Activated naive CD4-positive, alpha-beta T cell treated with anti-CD3 and anti-CD28 coated beads, Interleukin-2, amount 50 U/mL, for 72 hours (primary cell): Measurements from ENCODE around the gene CACNA1A. TPM values are rescaled to one million over a fixed set of nuclear protein-coding genes. Genes with fewer than 3 reads are reported as not detected.
"Not testable (repeated sequence)": the region's sequence is repeated elsewhere in the genome, so short reads cannot be mapped to it uniquely, and the experiment has no call there.

Source experiments
- ATAC-seq, 2 donors: fragments of 150-1000 bp; cut with Tn5 transposase; 2 replicates each; pipeline ENCODE4 v1.10.0; 2021; ENCODE audit warnings: mild to moderate bottlenecking in 2 of 2, moderate library complexity in 2 of 2
- DNase-seq, 2 donors: peaks; one replicate each; pipeline ENCODE4 v3.0.0; 2021 to 2022; ENCODE audit warnings: low spot score in 2 of 2
- H3K27ac Mint-ChIP-seq, 2 donors: one replicate each; pipeline ENCODE4 v1.8.0; 2022; ENCODE audit warnings: mild to moderate bottlenecking in 2 of 2, mixed read lengths in 2 of 2
- H3K36me3 Mint-ChIP-seq, 2 donors: one replicate each; pipeline ENCODE4 v1.8.0; 2022; ENCODE audit warnings: mixed read lengths in 2 of 2
- H3K9me3 Mint-ChIP-seq, 2 donors: one replicate each; pipeline ENCODE4 v1.8.0; 2022; ENCODE audit warnings: mixed read lengths in 2 of 2
- total RNA-seq, 2 donors: library from RNA; stranded (reverse); gene quantifications; one replicate each; pipeline ENCODE4 v1.2.3, GENCODE V29; 2022

The CACNA1A gene
- total RNA-seq: under 1 TPM; 0.43 to 0.70 TPM

- DNase-seq (no peak), ATAC-seq (no peak)
- H3K27ac Mint-ChIP-seq: no peak within 1 kb of the TSS
- H3K36me3 Mint-ChIP-seq: peaks cover 0 to 6% of the 10 kb centered on the region in 2 donors
- no peaks in the 10 kb centered on the region for H3K9me3 Mint-ChIP-seq
Measured at GRCh38 chr19:13506471-13506820, at the start of gene CACNA1A. Gene CACNA1A (minus strand): TSS chr19:13506479. CDS start chr19:13506224, 255 bp downstream.

GRCh38 chr19:13554506-13555240 lies 48.4 kb upstream of the CACNA1A start:
- Mint-ChIP-seq H3K36me3 (no peaks in the 10 kb centered on the region), H3K27ac (peak overlapping the region in 1 of 2 donors; percentile 69), H3K9me3 (no peaks in the 10 kb centered on the region)
- ATAC-seq (no peak), DNase-seq (no peak)

- H3K36me3 Mint-ChIP-seq: no peaks in the 10 kb centered on the region
- DNase-seq (no peak), ATAC-seq (no peak)
- no peak overlapping the region for H3K27ac Mint-ChIP-seq
- H3K9me3 Mint-ChIP-seq: no peaks in the 10 kb centered on the region
Measured at GRCh38 chr19:13553880-13554400, 47.7 kb upstream of the CACNA1A start.

DNA sequence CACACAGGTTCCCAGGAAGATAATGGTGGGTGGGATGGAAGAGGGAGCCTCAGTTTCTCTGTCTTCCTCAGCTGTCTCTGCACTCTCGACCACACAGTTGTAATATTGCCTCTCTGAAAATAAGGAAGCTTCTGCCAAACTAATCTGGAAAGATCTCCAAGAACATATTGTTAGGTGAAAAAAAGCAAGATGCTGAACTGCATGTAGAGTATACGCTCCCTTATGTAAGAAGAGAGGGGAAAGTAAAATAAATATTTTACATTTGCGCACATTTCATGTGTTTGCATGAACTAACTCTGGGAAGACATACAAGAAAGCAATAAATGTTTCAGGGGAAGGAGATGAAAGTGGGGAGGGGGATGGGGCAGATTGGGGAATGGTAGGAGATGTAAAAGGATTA lies 41.9 kb upstream of the CACNA1A start:
- ATAC-seq (no peak), DNase-seq (no peak)
- Mint-ChIP-seq H3K36me3 (no peaks in the 10 kb centered on the region), H3K9me3 (peaks cover 0 to 4% of the 10 kb centered on the region in 2 donors), H3K27ac (no peak overlapping the region)

DNA sequence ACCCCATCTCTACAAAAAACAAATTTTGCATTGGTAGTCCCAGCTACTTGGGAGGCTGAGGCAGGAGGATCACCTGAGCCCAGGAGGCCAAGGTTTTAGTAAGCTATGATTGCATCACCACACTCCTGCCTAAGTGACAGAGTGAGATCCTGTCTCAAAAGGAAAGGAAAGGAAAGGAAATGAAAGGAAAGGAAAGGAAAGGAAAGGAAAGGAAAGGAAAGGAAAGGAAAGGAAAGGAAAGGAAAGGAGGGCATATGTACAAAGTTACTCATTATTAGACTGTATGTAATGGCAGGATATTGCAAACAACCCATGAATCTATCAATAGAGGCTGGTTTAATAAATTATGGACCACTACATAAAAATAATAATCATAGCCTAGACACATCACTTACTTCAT lies 40.8 kb upstream of the CACNA1A start:
- H3K9me3 Mint-ChIP-seq: peaks cover 0 to 4% of the 10 kb centered on the region in 2 donors
- H3K27ac Mint-ChIP-seq: no peak overlapping the region
- no peak for DNase-seq
- H3K36me3 Mint-ChIP-seq: no peaks in the 10 kb centered on the region
- no peak for ATAC-seq

GRCh38 chr19:13544423-13544822 lies 38.1 kb upstream of the CACNA1A start:
- peaks cover 0 to 4% of the 10 kb centered on the region in 2 donors for H3K9me3 Mint-ChIP-seq
- no peak overlapping the region for H3K27ac Mint-ChIP-seq
- DNase-seq: no peak
- H3K36me3 Mint-ChIP-seq: no peaks in the 10 kb centered on the region
- no peak for ATAC-seq

- Mint-ChIP-seq H3K9me3 (peaks cover 0 to 9% of the 10 kb centered on the region in 2 donors), H3K36me3 (no peaks in the 10 kb centered on the region), H3K27ac (no peak overlapping the region)
- no peak for DNase-seq
- no peak for ATAC-seq
Measured at GRCh38 chr19:13541554-13541953, 35.3 kb upstream of the CACNA1A start.

GRCh38 chr19:13539332-13539731 lies 33.1 kb upstream of the CACNA1A start:
- Mint-ChIP-seq H3K27ac (no peak overlapping the region), H3K36me3 (no peaks in the 10 kb centered on the region), H3K9me3 (peaks cover 0 to 9% of the 10 kb centered on the region in 2 donors)
- DNase-seq: no peak
- ATAC-seq: no peak

GRCh38 chr19:13538601-13539253 lies 32.4 kb upstream of the CACNA1A start:
- DNase-seq (no peak), ATAC-seq (no peak)
- Mint-ChIP-seq H3K27ac (no peak overlapping the region), H3K36me3 (no peaks in the 10 kb centered on the region), H3K9me3 (peaks cover 0 to 7% of the 10 kb centered on the region in 2 donors)

DNA sequence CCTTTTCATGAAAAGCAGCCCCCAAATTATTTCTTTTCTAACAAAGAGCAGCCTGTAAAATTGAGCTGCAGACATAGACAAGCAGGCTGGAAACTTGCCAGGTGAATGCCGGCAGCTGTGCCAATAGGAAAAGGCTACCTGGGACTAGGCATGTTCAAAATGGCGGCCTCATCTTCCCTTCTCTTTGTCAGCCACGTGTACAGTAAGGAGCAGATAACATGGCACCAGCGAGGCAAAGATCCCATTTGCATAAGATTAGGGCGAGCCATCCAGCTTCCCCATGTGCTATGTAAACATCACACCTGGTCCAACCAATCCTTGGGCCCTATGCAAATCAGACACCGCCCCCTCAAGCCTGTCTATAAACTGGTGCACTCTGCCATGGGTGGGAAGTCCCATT lies 31.2 kb upstream of the CACNA1A start:
- Mint-ChIP-seq H3K9me3 (peaks cover 0 to 4% of the 10 kb centered on the region in 2 donors), H3K36me3 (no peaks in the 10 kb centered on the region), H3K27ac (no peak overlapping the region)
- DNase-seq: no peak
- ATAC-seq: no peak

- DNase-seq (no peak), ATAC-seq (no peak)
- no peaks in the 10 kb centered on the region for H3K36me3 Mint-ChIP-seq
- peaks cover 0 to 6% of the 10 kb centered on the region in 2 donors for H3K9me3 Mint-ChIP-seq
- no peak overlapping the region for H3K27ac Mint-ChIP-seq
Measured at GRCh38 chr19:13530720-13531119, 24.4 kb upstream of the CACNA1A start.

DNA sequence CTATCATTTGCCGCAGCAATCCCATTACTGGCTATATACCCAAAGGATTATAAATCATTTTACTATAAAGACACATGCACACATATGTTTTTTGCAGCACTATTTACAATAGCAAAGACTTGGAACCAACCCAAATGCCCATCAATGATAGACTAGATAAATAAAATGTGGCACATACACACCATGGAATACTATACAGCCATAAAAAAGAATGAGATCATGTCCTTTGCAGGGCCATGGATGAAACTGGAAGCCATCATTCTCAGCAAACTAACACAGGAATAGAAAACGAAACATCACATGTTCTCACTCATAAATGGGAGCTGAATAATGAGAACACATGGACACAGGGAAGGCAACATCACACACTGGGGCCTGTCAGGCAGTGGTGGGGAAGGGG lies 23.4 kb upstream of the CACNA1A start:
- not testable (repeated sequence) for H3K36me3 Mint-ChIP-seq, H3K9me3 Mint-ChIP-seq, DNase-seq, ATAC-seq, H3K27ac Mint-ChIP-seq

- ATAC-seq: no peak
- DNase-seq: peak in 1 of 2 donors; percentile 18
- Mint-ChIP-seq H3K36me3 (peaks cover 0 to 6% of the 10 kb centered on the region in 2 donors), H3K9me3 (peaks cover 4 to 13% of the 10 kb centered on the region in 2 donors), H3K27ac (no peak overlapping the region)
Measured at GRCh38 chr19:13526552-13526951, 20.3 kb upstream of the CACNA1A start.

DNA sequence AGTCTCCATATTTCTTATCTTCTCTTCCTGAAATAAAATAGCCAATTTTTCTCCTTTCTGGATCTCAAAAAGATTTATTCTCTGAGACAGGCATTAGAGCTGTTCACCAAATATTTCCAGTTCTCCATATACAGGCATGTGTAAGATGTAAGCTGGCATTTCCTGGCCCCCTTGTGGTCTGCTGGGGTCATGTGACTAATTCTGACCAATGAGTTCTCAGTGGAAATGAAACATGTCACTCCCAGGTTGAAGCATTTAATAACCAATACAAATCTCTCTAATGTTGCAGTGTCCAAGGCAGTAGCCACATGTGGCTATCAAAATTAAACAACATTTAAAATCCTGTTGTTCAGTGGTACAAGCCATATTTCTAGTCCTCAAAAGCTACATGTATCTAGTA lies 14.8 kb upstream of the CACNA1A start:
- Mint-ChIP-seq H3K9me3 (peaks cover 26% of the 10 kb centered on the region in 2 donors), H3K36me3 (peaks cover 0 to 18% of the 10 kb centered on the region in 2 donors), H3K27ac (no peak overlapping the region)
- no peak for ATAC-seq
- DNase-seq: no peak

- ATAC-seq (no peak), DNase-seq (no peak)
- no peak overlapping the region for H3K27ac Mint-ChIP-seq
- no peaks in the 10 kb centered on the region for H3K9me3 Mint-ChIP-seq
- peaks cover 0 to 6% of the 10 kb centered on the region in 2 donors for H3K36me3 Mint-ChIP-seq
Measured at GRCh38 chr19:13511947-13512346, 5.7 kb upstream of the CACNA1A start.

DNA sequence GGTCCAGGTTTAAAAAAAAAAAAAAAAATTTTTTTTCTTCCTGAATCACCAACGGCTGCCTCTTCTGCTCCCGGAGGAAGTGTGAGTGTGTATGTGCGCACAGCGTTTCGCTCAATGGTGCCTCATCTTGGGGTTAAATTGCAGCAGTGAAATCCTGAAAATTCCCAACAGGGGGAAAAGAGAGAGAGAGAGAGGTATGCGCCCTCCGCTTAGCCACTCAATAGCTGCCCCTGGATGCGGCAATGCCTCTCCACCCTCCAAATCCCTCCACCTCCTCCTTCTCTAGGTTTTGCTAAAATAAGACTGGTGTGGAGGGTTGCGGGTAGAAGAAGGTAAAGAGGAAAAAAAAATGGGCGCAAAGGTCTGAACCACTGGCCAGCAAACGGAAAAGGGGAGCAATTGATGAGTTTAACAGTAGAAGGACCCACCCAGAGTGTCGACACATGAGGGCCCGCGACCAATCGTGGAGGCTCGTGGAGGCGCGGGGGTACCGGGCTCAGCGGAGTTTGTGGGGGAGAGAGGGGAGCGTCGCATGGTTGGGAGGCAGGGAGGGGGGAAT lies 853 bp upstream of the CACNA1A start:
- no peak overlapping the region for H3K27ac Mint-ChIP-seq
- H3K36me3 Mint-ChIP-seq: peaks cover 0 to 6% of the 10 kb centered on the region in 2 donors
- H3K9me3 Mint-ChIP-seq: no peaks in the 10 kb centered on the region
- no peak for DNase-seq
- no peak for ATAC-seq

DNA sequence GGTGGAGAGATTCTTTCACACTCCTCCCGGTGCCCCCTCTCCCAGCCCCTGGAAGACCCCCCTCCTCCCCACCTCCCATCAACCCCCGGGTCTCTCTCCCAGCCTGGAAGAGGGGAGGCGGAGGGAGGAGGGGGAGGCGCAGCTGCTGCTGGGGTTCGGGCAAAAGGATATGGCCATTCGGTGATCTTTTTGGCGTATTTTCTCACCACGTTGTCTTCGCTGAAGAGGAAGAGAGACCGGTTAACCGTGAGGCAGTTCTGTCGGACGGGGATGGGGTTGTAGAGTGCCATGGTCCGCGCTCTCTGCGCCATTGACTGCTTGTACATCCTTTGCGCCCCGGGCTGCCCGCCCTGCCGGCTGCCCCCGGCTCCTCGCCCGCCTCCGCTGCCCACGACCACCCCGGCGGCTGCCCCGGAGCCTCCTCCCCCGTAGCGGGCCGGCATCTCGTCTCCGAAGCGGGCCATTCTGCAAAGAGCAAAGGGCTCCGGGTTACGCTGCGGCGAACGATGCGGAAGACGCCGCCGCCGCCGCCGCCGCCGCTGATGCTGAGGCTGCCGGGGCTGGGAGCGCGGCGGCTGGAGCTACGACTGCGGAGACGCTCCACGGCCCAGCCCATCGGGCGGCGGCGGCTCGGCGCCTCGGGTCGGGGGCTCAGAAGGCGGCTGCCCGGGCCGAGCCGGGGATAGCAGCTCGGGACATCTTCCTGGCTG lies 363 bp downstream of the CACNA1A start:
- peaks cover 0 to 6% of the 10 kb centered on the region in 2 donors for H3K36me3 Mint-ChIP-seq
- DNase-seq (peak in 1 of 2 donors; percentile 42), ATAC-seq (peak in 1 of 2 donors; percentile 71)
- no peak overlapping the region for H3K27ac Mint-ChIP-seq
- no peaks in the 10 kb centered on the region for H3K9me3 Mint-ChIP-seq
